ENCODE measurements around the gene IRAK3. TPM values are rescaled to one million over a fixed set of nuclear protein-coding genes. Genes with fewer than 3 reads are reported as not detected.

Gene IRAK3
- total and polyA plus RNA-seq, 2 donors (not counting 1 experiment from before 2014, with no cell fraction given) = 3.9 to 4.3 TPM

GRCh38 chr12:66239295-66239694 lies 50.3 kb downstream of the IRAK3 start:
- no peak for DNase-seq
- Mint-ChIP-seq H3K4me1 (peaks cover 25% of the 10 kb centered on the region), H3K9me3 (ENCODE audit: insufficient read depth) (no peaks in the 10 kb centered on the region), H3K4me3 (no peak overlapping the region), H3K27me3 (no peaks in the 10 kb centered on the region), H3K27ac (no peak overlapping the region)
- intact Hi-C loops (cut with micrococcal nuclease) = loop anchor here (5.0 kb wide), 2 partner anchors 52 to 1072 kb away; partner anchors contain the start of genes IRAK3 and LEMD3
- H3K9ac ChIP-seq (ENCODE audit: low read length) = no peak overlapping the region
- no peaks in the 10 kb centered on the region for H3K27me3 ChIP-seq (replicated peaks in 1 of 4; ENCODE audit: control extremely low read depth in 1 of 4, control insufficient read depth in 3 of 4, insufficient read depth in 4 of 4, low read length in 3 of 4)
- no peak overlapping the region for H2AFZ ChIP-seq (ENCODE audit: insufficient read depth, low read depth, low read length, poor library complexity, severe bottlenecking)
- TF ChIP-seq EZH2 (IDR thresholded peaks at IDR 0.05; ENCODE audit: borderline replicate concordance, insufficient read depth, low read depth, low read length, poor library complexity, severe bottlenecking) (no peak), CTCF (IDR thresholded peaks at IDR 0.05) (no peak)
- no peak overlapping the region for H3K27ac ChIP-seq (ENCODE audit: low read length in 2 of 2)
- ChIA-PET POLR2A (no interaction called here), CTCF (no interaction called here)
- no peaks in the 10 kb centered on the region for H3K36me3 ChIP-seq (replicated peaks in 1 of 2; ENCODE audit: control extremely low read depth in 1 of 2, control insufficient read depth in 1 of 2, extremely low read depth in 1 of 2, insufficient read depth in 2 of 2, low read length in 1 of 2)
- no peaks in the 10 kb centered on the region for H4K20me1 ChIP-seq (ENCODE audit: control insufficient read depth, insufficient read depth, low read length, poor library complexity, severe bottlenecking)
- no peaks in the 10 kb centered on the region for H3K79me2 ChIP-seq (ENCODE audit: control insufficient read depth, insufficient read depth, low read length)
- WGBS (ENCODE audit: insufficient coverage) = no CpG with 5 or more reads among the region's 1 CpG
- no peak overlapping the region for H3K4me3 ChIP-seq (ENCODE audit: control extremely low read depth in 1 of 5, extremely low read depth in 1 of 5, insufficient read depth in 1 of 5, low read depth in 2 of 5, low read length in 4 of 5)
- H3K4me2 ChIP-seq (replicated peaks; ENCODE audit: low read depth, low read length, poor library complexity, severe bottlenecking) = no peak overlapping the region
- no peaks in the 10 kb centered on the region for H3K9me3 ChIP-seq (ENCODE audit: control extremely low read depth in 1 of 3, control insufficient read depth in 2 of 3, insufficient read depth in 1 of 3, low read length in 2 of 3)
- no peak for ATAC-seq (ENCODE audit: low read depth)
- peaks cover 10 to 23% of the 10 kb centered on the region in 2 donors for H3K4me1 ChIP-seq (ENCODE audit: control insufficient read depth in 2 of 2, insufficient read depth in 2 of 2, low read length in 2 of 2)

GRCh38 chr12:66240096-66240820 lies 51.2 kb downstream of the IRAK3 start:
- H3K27ac ChIP-seq (ENCODE audit: low read length in 2 of 2) = no peak overlapping the region
- ChIA-PET CTCF (no interaction called here), POLR2A (no interaction called here)
- DNase-seq (no peak), ATAC-seq (ENCODE audit: low read depth) (no peak)
- intact Hi-C loops (cut with micrococcal nuclease) = no loop called here
- H3K4me3 ChIP-seq (ENCODE audit: control extremely low read depth in 1 of 5, extremely low read depth in 1 of 5, insufficient read depth in 1 of 5, low read depth in 2 of 5, low read length in 4 of 5) = no peak overlapping the region
- no peak overlapping the region for H2AFZ ChIP-seq (ENCODE audit: insufficient read depth, low read depth, low read length, poor library complexity, severe bottlenecking)
- H3K9ac ChIP-seq (ENCODE audit: low read length) = no peak overlapping the region
- no peak for TF ChIP-seq CTCF (IDR thresholded peaks at IDR 0.05)
- TF ChIP-seq EZH2 (IDR thresholded peaks at IDR 0.05; ENCODE audit: borderline replicate concordance, insufficient read depth, low read depth, low read length, poor library complexity, severe bottlenecking) = no peak
- no peaks in the 10 kb centered on the region for H4K20me1 ChIP-seq (ENCODE audit: control insufficient read depth, insufficient read depth, low read length, poor library complexity, severe bottlenecking)
- H3K4me3 Mint-ChIP-seq = no peak overlapping the region
- no peaks in the 10 kb centered on the region for H3K79me2 ChIP-seq (ENCODE audit: control insufficient read depth, insufficient read depth, low read length)
- H3K27me3 Mint-ChIP-seq = no peaks in the 10 kb centered on the region
- H3K36me3 ChIP-seq (replicated peaks in 1 of 2; ENCODE audit: control extremely low read depth in 1 of 2, control insufficient read depth in 1 of 2, extremely low read depth in 1 of 2, insufficient read depth in 2 of 2, low read length in 1 of 2) = no peaks in the 10 kb centered on the region
- no peak overlapping the region for H3K27ac Mint-ChIP-seq
- H3K9me3 Mint-ChIP-seq (ENCODE audit: insufficient read depth) = no peaks in the 10 kb centered on the region
- H3K9me3 ChIP-seq (ENCODE audit: control extremely low read depth in 1 of 3, control insufficient read depth in 2 of 3, insufficient read depth in 1 of 3, low read length in 2 of 3) = no peaks in the 10 kb centered on the region
- 97% methylated on average over 4 of the region's 7 CpGs for WGBS (ENCODE audit: insufficient coverage)
- peaks cover 17% of the 10 kb centered on the region for H3K4me1 Mint-ChIP-seq
- peaks cover 5 to 18% of the 10 kb centered on the region in 2 donors for H3K4me1 ChIP-seq (ENCODE audit: control insufficient read depth in 2 of 2, insufficient read depth in 2 of 2, low read length in 2 of 2)
- no peaks in the 10 kb centered on the region for H3K27me3 ChIP-seq (replicated peaks in 1 of 4; ENCODE audit: control extremely low read depth in 1 of 4, control insufficient read depth in 3 of 4, insufficient read depth in 4 of 4, low read length in 3 of 4)
- no peak overlapping the region for H3K4me2 ChIP-seq (replicated peaks; ENCODE audit: low read depth, low read length, poor library complexity, severe bottlenecking)

Data from B cell (primary cell).